IMR-90 (cell line): ENCODE results near the gene TNK1.
"Not testable (repeated sequence)": the region's sequence is repeated elsewhere in the genome, so short reads cannot be mapped to it uniquely, and the experiment has no call there.

Experiments
- POLR2A ChIP-seq: IDR thresholded peaks from 2 replicates; pipeline ENCODE4 v1.6.1; 2012; ENCODE audit warnings: mild to moderate bottlenecking, low read depth, low read length
- TF ChIP-seq, protein P1 (sequence below): conservative IDR thresholded peaks from 2 replicates; pipeline ENCODE4 v1.5.1; 2012; ENCODE audit warnings: mild to moderate bottlenecking, low read depth, low read length, improper control_type of control experiment

DNA sequence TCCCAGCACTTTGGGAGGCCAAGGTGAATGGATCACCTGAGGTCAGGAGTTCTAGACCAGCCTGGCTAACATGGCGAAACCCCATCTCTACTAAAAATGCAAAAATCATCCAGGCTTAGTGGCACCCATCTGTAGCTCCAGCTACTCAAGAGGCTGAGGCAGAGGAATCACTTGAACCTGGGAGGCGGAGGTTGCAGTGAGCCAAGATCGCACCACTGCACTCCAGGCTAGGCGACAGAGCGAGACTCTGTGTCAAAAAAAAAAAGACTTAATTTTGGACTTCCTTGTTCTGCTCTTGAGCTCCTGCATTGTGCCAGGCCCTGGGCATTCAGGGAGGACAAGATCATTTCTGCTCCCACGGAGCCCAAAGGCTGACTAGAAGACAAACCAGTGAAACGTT, 43.3 kb upstream of the TNK1 start:
- TF ChIP-seq, protein P1, sequence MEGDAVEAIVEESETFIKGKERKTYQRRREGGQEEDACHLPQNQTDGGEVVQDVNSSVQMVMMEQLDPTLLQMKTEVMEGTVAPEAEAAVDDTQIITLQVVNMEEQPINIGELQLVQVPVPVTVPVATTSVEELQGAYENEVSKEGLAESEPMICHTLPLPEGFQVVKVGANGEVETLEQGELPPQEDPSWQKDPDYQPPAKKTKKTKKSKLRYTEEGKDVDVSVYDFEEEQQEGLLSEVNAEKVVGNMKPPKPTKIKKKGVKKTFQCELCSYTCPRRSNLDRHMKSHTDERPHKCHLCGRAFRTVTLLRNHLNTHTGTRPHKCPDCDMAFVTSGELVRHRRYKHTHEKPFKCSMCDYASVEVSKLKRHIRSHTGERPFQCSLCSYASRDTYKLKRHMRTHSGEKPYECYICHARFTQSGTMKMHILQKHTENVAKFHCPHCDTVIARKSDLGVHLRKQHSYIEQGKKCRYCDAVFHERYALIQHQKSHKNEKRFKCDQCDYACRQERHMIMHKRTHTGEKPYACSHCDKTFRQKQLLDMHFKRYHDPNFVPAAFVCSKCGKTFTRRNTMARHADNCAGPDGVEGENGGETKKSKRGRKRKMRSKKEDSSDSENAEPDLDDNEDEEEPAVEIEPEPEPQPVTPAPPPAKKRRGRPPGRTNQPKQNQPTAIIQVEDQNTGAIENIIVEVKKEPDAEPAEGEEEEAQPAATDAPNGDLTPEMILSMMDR = not testable (repeated sequence)
- not testable (repeated sequence) for TF ChIP-seq POLR2A
